HepG2 (cell line): ENCODE results near the gene SH2B2. TPM values are rescaled to one million over a fixed set of nuclear protein-coding genes. Genes with fewer than 3 reads are reported as not detected.

Source experiments
- DNMT1 ChIP-seq: sonication (generic); formaldehyde crosslinking; IDR thresholded peaks from 2 replicates; pipeline ENCODE4 v1.5.1; 2020; ENCODE audit warnings: mild to moderate bottlenecking, missing genetic modification reagents
- MIER2 ChIP-seq: IDR thresholded peaks from 2 replicates; pipeline ENCODE4 v1.6.1; 2016; ENCODE audit warnings: missing biosample characterization, missing genetic modification reagents
- POLR2AphosphoS5 ChIP-seq: IDR thresholded peaks from 2 replicates; pipeline ENCODE4 v1.6.1; 2012; ENCODE audit warnings: low read depth, low read length
- TBP ChIP-seq: sonication (generic); formaldehyde crosslinking; IDR thresholded peaks from 2 replicates; pipeline ENCODE4 v1.5.0; 2020; ENCODE audit warnings: missing genetic modification reagents
- TEF ChIP-seq: sonication (generic); formaldehyde crosslinking; IDR thresholded peaks from 2 replicates; pipeline ENCODE4 v1.5.0; 2020; ENCODE audit warnings: missing genetic modification reagents
- ZBTB42 ChIP-seq: sonication (generic); formaldehyde crosslinking; IDR thresholded peaks from 2 replicates; pipeline ENCODE4 v1.5.0; 2020; ENCODE audit warnings: mild to moderate bottlenecking, missing genetic modification reagents
- ZBTB49 ChIP-seq: sonication (generic); formaldehyde crosslinking; IDR thresholded peaks from 2 replicates; pipeline ENCODE4 v1.4.0; 2020; ENCODE audit warnings: missing genetic modification reagents, borderline replicate concordance
- ZKSCAN8 ChIP-seq: IDR thresholded peaks from 2 replicates; pipeline ENCODE4 v1.6.1; 2016; ENCODE audit warnings: borderline replicate concordance, missing genetic modification reagents, missing compliant biosample characterization
- ZNF34 ChIP-seq: sonication (generic); formaldehyde crosslinking; IDR thresholded peaks from 2 replicates; pipeline ENCODE4 v1.4.0; 2020; ENCODE audit warnings: mild to moderate bottlenecking, missing genetic modification reagents, borderline replicate concordance
- polyA plus RNA-seq, 8 experiments: library from polyadenylated mRNA; depleted of rRNA in 3 of 8; stranded (reverse) in 7 of 8; unstranded in 1 of 8; fragments of >200 nt; fragmentation: Illumina TruSeq in 4 of 8; extraction: Trizol in 4 of 8; gene quantifications; 2 replicates each; pipeline versions ENCODE4 v1.2.1 to v1.2.3, GENCODE V29; 2011 to 2016; ENCODE audit warnings: low read depth in 4 of 8, missing spikeins in 1 of 8, mixed read lengths in 1 of 8; ENCODE audit not compliant: insufficient read depth in 1 of 8
- total RNA-seq, 5 experiments: library from RNA; depleted of rRNA; stranded (reverse); fragments of >200 nt; fragmentation: Illumina TruSeq; extraction: Trizol; gene quantifications; 2 replicates each; pipeline ENCODE4 v1.2.3, GENCODE V29; 2016; ENCODE audit warnings: low read depth in 1 of 5

Gene SH2B2
- total and polyA plus RNA-seq, 2 of the 13 experiments (the other 11 are each of a cell fraction or from before 2014, with no cell fraction given) = 0.46 to 1.3 TPM

- TF ChIP-seq ZNF34 (CRISPR knock-in tag) (no peak), ZBTB42 (CRISPR knock-in tag) (no peak), POLR2AphosphoS5 (no peak), ZBTB49 (CRISPR knock-in tag) (no peak), MIER2 (CRISPR knock-in tag) (no peak), DNMT1 (CRISPR knock-in tag) (no peak), TBP (no peak), ZKSCAN8 (CRISPR knock-in tag) (no peak), TEF (CRISPR knock-in tag) (no peak)
Observed at GRCh38 chr7:102313997-102314780, 27.5 kb downstream of the SH2B2 start (continued).
